NOMO-1 treated with dmso at 0.1 percent for 144 hours (cell line): ENCODE results near the gene ASB10.

Experiments
- DNase-seq: peaks from one replicate; lab custom pipeline; 2025; ENCODE audit not compliant: unreplicated experiment; lab: John Stamatoyannopoulos, UW

The ASB10 gene

DNA sequence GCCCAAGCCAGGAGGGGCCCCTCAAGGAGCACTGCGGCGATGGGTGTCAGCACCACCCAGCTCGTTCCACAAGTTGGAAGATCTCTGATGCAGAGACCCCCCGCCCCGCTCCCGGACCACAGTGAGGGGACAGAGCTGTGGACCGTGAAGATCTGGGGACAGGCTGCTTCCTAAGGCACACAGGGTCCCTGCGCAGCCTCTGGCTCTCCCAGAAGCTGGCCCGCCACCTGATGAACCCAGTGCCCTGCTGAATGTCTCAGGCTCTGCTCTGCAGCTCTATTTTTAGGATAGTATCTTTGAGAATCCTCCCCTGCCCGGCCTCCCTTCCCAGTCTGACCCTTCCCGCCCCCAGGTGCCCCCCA lies 49.3 kb downstream of the ASB10 start:
- no peak for DNase-seq

DNA sequence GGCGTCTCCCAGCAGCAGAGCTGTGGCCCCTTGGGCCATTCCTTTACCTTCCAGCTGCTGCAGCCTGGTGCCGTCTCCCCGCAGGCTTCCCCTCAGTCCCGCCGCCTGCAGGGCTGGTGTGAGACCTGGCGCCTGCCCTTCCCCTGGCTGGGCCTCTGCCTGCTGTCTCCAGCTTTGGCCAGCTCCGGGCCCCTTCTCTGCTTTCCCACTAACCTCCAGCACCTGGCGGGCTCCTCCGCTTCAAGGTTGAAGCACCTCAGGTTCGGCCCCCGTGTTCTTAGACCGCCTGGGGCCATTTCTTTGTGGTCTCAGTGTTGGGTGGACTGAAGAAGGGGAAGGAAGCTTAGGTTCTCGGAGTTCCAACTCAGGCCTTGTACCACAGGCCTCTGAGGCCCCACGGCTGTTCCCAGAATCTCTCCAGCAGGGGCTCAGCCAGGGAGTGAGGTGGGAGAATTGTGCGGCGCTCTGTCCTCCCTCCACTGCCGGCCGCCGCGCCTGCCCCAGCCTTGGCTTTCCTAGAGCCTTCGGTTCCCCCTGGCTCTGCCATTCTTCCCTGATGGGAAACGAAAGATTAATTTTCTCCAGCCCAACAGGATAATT lies 49.9 kb downstream of the ASB10 start:
- no peak for DNase-seq

DNA sequence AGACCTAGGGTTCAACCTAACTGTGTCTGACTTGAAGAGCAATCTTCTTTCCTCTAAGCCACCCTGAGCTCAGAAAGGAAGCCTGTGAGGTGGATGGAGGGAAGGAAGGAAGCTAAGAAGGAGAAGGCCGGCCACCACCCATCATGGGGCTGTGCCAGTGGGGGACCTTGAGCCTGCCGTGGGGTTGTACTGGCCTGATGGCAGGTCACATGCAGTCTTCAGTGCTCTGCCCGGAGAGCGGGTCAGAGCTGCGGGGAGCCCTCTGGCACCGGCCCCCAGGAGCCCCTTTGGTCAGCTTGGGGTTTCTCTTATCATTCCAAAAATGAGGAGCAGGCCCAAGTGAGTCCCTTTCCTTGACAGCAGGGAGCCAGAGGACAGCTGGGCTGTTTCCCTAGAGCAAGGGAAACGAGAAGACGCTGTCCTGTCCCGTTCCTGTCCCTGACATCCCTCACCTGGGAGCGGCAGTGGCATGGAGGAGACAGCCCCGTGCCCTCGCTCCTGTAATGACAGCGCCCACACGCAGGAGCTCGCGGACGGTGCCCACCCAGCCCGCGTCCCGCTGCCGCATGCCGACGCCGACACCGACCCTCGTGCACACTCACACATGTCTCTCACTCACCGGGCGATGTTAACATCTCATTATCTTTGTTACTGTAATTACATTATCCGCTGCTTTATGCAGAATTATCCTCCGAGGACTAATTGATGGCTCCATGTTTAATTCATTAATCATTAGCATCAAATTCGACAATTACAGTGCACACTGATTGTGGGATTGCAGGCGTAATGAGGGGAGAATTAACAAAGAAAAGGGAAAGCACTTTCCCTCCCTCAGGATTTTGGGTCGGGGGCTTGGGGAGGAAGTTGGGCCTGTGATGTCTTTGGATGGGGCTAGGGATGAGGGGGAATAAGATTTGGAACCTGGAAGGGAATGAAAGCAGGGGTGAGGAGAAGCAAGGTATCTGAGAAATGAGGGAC lies 50.9 kb downstream of the ASB10 start:
- DNase-seq: no peak

DNA sequence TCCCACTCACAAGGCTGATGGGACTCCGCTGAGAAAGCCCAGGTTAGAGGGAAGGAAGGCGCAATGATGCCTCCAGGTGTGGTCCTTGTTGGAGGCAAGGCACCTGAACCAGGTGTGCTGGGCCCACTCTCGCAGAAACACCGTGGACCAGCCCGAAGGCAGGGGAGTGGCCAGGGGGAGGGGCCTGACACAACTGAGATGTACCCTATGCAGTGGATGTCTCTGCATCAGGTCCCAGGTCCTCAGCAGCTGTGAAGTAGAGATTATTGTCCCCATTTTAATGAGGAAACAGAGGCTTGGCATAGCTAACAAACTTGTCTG lies 51.6 kb downstream of the ASB10 start:
- no peak for DNase-seq

DNA sequence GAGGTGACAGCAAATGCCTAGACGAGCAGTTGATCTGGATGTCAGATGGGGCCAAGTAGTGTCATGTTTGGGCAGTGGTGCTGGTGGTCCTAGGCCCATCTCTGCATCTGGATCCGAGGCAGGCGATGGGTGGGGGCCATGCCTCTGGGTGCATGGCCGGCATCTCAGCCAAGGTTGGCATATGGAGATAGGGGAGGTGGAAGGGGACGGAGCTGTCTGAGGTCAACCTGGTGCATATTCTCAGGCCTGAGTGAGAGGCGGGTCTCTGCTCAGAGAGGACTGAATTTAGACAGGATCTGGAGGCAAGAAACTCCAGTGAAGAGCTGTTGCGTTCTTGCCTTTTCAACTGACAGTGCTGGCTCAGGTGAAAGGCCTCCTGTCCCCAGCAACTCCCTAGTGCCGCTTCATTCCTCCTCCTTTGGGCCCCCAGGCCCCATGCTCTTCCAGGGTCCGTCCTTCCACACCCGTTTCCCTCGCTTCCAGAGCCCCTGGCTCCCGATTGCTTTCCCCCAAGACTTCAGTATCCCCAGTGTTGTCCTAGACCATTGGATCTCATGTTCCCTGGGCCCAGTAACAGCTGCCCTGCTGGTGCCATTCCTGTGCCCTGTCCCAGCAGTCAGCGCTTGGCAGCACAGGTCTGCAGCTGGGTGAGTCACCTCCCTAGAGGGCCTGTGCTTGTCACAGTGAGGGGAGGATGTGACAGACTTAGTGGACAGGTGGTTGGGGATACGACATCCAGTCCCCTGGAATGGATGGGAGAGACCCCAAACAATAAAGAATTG lies 52.1 kb downstream of the ASB10 start:
- no peak for DNase-seq

DNA sequence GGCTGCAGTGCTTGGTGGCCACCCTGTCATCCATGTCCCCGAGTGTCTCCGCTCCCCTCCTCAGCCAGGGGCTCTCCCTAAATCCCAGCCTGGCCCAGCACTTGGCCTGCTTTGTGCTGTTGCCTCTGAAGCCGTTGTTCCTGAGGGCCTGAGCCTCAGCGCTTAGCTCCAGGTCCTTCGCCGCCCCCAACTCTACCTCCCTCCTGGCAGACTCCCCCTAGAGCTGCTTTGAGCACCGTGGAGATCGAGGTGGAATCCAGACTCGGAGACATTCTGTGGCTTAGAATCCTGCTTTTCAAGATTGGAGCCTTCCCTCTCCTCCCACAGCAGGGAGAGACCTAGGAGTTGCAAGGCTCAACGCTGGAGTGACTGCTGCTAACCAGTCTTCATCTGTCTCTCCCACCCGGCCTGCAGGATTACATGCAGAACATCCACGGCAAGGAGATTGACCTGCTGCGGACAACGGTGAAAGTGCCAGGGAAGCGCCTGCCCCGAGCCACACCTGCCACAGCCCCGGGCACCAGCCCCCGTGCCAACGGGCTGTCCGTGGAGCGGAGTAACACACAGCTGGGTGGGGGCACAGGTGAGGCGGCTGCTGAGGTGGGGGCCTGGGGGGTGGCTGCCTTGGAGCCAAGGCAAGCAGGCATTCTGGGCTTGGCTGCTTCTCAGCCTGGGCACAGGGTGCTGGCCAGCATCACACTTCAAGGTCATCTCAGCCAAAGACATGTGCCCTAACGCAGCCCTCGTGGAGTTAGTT lies 52.9 kb downstream of the ASB10 start:
- no peak for DNase-seq

DNA sequence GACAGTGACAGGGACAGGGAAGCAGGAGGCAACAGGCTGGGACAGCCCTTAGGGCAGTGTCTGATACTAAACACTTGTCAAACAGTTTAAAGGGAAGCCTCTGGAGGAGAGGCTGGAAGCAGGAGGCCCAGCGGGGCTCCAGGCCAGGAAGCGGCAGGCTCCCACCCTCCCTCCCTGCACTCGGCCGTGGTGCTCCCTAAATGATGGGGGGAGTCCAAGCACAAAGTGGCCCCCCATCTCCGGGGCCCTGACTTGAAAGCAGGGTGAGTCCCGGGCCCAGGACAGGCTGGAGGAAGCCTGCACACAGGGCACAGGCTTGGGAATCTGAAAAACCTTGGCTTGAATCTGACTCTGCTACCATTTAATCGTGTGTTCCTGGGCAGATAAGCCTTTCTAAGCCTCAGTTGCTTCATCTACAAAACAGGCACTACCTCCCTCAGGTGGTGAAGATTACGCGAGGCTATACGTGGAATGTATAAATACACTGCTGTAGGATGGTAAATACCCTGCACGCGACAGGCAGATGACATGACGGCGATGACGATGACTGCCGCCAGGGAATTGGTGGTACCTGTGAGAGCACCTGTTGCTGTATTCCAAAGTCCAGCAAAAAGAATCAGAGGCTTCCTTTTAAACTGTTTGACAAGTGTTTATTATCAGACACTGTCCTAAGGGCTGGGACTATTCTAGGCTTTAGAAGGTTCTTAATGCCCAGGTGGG lies 53.6 kb downstream of the ASB10 start:
- DNase-seq: no peak

DNA sequence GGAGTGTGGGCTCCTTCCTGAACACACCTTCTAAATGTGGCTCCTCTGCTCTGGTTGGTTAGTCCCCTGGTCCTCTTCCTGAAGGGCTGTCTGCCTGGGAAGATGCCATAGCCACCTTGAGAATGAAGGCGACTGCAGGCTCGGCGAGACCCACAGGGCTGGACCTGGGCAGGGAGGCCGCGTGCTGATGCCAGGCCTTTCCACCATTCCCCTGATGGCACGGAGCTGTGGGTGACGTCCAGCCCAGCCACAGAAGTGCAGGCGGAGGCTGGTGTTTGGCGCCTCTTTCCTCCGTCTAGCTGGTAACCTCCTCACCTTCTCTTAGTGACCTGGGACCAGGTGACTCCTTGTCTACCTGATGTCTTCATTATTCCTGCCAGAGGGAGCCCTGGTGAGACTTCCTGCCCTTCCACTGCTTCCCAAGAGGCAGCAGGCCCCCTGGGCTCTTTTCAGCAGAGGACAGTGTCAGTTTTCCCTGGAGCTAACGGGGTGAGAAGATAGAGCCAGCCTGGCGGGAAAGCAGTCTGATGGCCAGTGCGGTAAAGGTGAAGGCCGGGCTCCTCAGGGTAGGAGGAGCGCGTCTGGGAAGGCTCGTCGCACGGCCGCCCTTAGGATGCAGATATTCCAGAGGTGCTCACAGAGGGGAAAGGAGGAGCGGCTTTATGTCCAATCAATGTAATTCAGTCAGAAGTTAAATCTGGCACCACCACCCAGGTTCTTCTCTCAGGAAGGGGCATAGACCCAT lies 54.4 kb downstream of the ASB10 start:
- DNase-seq: no peak

DNA sequence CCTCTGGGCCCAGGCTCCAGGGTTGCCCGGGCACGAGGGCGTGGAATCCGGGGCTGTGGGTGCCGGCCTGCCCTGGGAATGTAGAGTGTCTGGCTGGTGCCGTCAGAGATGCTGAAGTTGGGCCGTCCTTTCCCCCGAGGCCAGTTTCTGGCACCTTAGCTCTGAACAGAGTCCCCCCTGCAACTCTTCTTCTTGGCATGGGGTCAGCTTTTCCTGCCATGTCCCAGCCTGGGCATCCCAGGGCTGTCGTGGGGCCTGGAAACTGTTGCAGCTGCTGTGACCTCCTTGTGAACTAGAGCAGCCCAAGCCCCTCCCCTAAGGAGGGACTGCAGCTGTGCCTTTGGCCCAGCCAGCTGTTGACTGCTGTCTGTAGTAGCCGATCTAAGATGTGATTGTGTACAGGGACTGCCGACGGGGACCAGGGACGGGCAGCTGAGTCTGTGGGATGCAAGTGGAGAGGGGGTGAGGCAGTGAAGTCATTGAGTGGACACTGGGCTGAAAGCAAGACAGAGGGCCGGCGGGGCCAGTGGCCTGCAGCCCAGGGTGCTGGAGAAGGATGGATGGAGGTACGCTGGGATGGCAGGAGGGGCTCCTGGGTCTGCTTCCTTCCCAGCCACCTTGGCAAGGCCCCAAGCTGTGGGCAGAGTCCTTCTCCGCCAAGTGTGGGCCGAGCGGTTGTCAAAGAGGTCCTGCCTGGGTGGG lies 55.3 kb downstream of the ASB10 start:
- DNase-seq: no peak

DNA sequence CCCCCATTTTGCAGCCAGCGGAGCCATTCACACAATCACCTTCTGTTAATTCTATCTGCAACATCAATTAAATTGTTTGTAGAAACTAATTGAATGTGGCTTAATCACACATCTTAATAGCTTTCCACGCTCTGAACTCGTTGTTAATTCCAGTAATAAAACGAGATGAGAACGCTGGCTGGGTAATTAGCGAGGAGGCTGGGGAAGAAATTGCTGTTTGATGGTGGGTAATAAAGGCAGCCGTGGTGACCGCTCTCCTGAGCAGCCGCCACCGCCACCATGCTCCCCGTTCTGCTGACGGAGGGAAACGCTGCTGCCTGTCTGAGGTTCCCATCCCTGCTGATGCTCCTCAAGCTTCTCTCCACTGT lies 55.8 kb downstream of the ASB10 start:
- DNase-seq: no peak

DNA sequence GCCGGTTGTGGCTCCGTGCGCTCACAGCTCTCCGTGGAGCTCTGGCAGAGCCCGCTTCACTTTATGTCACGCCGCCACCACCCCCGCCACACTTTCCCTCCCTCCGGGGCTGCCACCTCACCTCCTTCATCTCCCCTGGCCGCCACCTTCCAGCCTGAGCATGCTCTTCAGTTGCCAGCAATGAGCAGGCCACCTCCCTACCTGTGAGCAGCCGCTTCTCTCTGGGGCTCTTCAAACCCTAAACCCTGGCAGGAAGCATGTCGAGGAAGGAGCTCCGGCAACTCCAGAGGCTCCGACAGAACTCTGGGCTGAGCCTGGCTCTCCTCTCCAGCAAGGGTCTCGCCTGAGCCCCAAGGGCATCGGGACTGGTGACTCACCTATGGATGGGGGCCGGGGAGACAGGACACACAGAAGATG lies 56.3 kb downstream of the ASB10 start:
- DNase-seq: no peak

DNA sequence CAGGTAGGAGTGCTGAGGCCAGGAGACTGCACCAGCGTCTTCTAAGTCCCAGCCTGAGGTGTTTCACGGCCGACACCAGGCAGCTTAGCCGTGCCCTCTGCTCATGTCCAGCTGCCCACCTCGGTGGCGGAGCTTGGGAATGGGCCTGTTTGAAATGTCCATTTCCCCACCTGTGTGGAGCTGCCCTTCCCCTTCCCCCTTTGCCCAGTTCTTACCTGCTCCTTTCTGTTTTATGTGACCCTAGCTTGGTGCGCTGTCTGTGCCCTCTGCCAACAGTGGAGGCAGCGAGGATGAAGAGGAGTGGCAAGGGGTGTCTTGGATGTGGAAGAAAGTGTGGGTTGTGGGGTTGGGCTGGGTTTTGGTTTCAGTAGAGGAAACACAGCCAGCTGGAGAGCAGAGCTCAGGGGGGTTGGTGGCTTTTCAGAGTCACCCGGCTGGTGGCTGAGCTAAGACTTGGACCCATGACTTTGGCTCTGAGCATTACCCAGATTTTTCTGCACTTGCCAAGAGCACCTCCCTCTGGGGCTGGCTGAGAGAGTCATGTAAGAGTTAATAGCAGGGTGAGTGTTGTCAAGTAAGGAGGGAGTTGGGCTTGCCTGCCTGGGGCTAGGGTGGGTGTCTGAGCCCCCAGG lies 57.0 kb downstream of the ASB10 start:
- DNase-seq: no peak

DNA sequence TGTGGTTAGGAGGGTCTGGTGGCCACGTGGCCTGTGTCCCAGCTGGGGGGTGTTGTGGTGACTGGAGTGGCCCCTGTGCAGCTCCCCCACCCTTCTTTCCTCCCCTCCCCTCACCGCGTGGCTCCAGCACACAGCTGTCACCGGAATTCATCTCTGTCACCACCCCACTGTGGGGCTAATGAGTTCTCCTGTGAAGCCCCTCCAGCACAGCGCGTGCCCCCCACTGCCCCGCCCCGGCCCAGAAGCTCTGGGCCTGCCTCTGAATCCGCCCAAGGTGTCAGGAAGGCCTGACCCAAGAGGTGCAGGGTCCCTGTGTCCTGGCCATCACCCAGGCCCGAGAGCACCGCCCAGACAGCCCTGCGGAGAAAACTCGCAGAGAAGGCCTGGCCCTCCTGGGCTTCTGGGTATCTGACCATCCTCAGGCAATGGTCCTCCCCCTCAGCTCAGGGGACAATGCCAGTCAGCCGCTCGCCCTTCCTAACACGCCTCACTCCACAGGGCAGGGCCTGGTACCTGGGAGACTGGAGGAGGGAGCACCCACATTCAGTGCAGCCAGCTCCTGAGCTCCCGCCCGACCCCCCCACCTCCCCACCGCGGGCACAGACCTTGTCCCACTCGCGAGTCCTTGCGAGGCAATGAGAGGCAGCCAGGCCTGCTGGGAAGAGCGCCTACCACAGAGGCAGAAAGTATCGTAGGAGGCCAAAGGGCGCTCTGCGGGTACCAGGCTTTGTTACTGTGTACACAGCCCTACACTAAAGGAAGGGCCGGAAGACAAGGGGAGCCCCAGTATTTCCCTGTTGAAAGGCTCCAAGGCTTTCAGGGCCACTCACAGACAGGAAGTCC lies 57.7 kb downstream of the ASB10 start:
- no peak for DNase-seq

DNA sequence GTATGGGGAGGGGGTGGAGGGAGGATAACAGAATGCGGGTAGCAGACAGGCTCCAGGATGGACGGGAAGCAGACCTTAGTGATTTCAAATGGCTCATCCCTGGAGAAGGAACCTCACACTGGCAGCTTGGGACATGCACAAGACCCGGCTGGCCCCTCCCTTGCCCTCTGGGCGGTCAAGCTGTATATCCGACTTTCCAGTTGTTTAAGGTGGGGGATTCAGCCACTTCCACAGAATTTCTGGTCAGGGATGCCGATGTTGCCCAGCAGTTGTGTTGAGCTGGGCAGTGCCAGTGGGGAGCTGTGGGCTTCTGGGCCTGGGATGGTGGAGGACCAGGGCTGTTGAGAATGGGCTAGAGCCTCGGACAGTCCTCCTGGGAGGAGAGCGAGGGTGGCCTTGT lies 58.3 kb downstream of the ASB10 start:
- no peak for DNase-seq

DNA sequence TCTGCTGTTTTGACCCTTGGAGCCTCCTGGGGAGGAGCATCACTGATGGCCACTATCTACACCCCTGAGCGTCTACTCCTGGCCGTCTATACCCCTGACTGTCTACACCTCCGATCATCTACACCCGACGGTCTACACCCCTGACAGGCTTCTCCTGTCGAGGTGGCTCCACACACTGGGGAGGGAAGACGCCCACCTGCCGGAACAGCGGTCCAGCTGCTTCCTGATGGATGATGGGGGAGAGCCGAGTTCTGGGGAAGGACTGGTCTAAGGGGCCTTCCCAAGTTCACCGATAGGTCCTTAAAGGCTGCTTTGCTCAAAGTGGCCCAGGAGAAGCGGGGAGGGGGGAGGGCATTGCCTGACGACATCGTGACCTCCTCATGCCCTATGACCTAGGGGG lies 58.9 kb downstream of the ASB10 start:
- no peak for DNase-seq

DNA sequence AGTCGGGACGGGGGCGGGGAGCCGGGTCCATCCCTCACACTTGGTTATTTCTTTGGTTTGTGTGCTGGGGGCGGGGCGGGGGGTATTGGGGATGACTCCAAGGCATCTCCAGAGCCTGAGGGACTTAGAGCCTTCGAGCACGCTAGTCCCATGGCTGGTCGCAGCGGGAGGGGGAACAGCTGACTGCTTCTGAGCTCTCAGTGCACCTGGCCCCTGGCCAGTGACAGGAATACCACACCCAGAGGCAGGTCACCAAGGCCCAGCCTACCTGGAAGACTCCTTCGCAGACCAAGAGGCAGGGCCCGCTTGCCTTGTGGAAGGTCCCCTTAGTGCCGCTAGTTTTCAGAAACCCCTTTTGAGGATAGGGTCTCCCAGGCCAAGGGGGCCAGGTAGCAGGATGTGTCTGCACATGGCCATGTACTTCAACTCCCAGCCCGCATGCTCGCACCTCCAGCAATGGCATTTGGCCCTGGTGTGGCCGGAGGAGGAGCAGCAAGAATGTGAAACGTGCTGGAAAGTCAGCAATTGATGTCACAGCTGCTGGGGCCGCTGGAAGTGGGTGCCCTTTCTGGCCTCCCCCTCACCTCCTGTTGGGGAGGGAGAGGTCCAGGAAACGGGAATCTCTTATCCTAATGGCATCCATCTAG lies 60.4 kb downstream of the ASB10 start:
- DNase-seq: no peak

DNA sequence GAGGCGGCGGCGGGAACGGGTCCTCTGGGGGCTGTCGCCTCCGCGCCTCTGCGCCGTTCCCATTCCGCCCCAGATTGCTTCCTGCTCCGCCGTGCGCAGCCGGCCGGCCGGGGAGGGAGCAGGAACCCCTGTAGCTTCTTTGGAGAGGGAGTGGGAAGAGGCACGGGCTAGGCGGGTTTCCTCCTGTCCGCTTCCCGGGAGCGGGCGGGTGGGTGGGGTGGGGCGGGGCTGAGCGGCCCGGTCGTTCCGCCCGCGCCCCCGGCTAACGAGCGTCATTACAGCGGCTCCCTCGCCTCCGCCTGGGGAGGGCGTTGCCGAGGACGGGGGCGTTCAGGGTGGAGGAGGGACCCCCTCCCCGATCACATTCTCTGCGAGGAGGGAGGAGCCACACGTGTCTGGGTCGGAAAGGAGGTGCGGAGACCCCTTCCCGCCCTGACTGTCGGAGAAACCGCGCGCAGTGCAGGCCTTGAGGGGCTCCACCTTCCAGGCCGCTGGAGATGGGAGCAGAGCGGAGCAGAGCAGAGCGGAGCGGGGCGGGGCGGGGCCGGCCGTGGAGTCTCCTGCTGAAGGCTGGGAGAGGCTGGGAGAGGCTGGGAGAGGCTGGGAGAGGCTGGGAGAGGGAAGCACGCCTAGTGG lies 61.1 kb downstream of the ASB10 start:
- no peak for DNase-seq
